ENCODE measurements around the gene HOMER1. TPM values are rescaled to one million over a fixed set of nuclear protein-coding genes. Genes with fewer than 3 reads are reported as not detected.

HOMER1 gene
- total and polyA plus RNA-seq, 2 of the 13 experiments (the other 11 are each of a cell fraction or from before 2014, with no cell fraction given) = 5.3 to 24.8 TPM

- no peak overlapping the region for H3K4me3 ChIP-seq (replicated peaks in 1 of 3; ENCODE audit: insufficient read depth in 1 of 3, low read depth in 2 of 3, low read length in 3 of 3)
- H3K79me2 ChIP-seq (ENCODE audit: insufficient read depth, low read length) = no peaks in the 10 kb centered on the region
- H2AFZ ChIP-seq (ENCODE audit: low read length) = no peak overlapping the region
- H3K27me3 ChIP-seq (ENCODE audit: control insufficient read depth in 1 of 2, insufficient read depth in 2 of 2, low read length in 2 of 2) = no peaks in the 10 kb centered on the region
- peaks cover 0 to 7% of the 10 kb centered on the region in 2 experiments; a peak in 1 of 5 replicates for H3K36me3 ChIP-seq (replicated peaks in 1 of 2; ENCODE audit: control insufficient read depth in 1 of 2, insufficient read depth in 2 of 2, low read length in 2 of 2)
- ChIA-PET CTCF (ENCODE audit: low intra/inter-chr PET ratio, low total read pairs) (no interaction called here), POLR2A (no interaction called here)
- H3K4me1 ChIP-seq (ENCODE audit: insufficient read depth, low read length) = peaks cover 19% of the 10 kb centered on the region
- 87% methylated on average over 2 of the region's 2 CpGs for WGBS (ENCODE audit: low lambda C conversion rate)
- TF ChIP-seq MAZ (IDR thresholded peaks at IDR 0.05; ENCODE audit: borderline replicate concordance, low read depth, low read length) (no peak), MAZ (CRISPR knock-in tag; IDR thresholded peaks at IDR 0.05; ENCODE audit: low read depth) (no peak), ZNF446 (CRISPR knock-in tag; IDR thresholded peaks at IDR 0.05) (no peak), ZNF430 (CRISPR knock-in tag; IDR thresholded peaks at IDR 0.05) (no peak), CSRNP2 (CRISPR knock-in tag; conservative IDR thresholded peaks at IDR 0.05; ENCODE audit: low read depth) (no peak), TCF7 (IDR thresholded peaks at IDR 0.05; ENCODE audit: low read depth) (no peak), RBM39 (IDR thresholded peaks at IDR 0.05; ENCODE audit: low read depth, low read length, poor library complexity, severe bottlenecking) (no peak), MXD4 (CRISPR knock-in tag; IDR thresholded peaks at IDR 0.05) (no peak), ATF2 (CRISPR knock-in tag; IDR thresholded peaks at IDR 0.05) (no peak), ZNF24 (IDR thresholded peaks at IDR 0.05) (no peak), ZBTB42 (CRISPR knock-in tag; IDR thresholded peaks at IDR 0.05) (no peak), CEBPG (CRISPR knock-in tag; IDR thresholded peaks at IDR 0.05) (no peak), ZNF225 (CRISPR knock-in tag; IDR thresholded peaks at IDR 0.05) (no peak)
- TF ChIP-seq, protein P1, sequence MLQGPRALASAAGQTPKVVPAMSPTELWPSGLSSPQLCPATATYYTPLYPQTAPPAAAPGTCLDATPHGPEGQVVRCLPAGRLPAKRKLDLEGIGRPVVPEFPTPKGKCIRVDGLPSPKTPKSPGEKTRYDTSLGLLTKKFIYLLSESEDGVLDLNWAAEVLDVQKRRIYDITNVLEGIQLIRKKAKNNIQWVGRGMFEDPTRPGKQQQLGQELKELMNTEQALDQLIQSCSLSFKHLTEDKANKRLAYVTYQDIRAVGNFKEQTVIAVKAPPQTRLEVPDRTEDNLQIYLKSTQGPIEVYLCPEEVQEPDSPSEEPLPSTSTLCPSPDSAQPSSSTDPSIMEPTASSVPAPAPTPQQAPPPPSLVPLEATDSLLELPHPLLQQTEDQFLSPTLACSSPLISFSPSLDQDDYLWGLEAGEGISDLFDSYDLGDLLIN (CRISPR knock-in tag; IDR thresholded peaks at IDR 0.05; ENCODE audit: borderline replicate concordance) = no peak
- TF ChIP-seq, protein P2, sequence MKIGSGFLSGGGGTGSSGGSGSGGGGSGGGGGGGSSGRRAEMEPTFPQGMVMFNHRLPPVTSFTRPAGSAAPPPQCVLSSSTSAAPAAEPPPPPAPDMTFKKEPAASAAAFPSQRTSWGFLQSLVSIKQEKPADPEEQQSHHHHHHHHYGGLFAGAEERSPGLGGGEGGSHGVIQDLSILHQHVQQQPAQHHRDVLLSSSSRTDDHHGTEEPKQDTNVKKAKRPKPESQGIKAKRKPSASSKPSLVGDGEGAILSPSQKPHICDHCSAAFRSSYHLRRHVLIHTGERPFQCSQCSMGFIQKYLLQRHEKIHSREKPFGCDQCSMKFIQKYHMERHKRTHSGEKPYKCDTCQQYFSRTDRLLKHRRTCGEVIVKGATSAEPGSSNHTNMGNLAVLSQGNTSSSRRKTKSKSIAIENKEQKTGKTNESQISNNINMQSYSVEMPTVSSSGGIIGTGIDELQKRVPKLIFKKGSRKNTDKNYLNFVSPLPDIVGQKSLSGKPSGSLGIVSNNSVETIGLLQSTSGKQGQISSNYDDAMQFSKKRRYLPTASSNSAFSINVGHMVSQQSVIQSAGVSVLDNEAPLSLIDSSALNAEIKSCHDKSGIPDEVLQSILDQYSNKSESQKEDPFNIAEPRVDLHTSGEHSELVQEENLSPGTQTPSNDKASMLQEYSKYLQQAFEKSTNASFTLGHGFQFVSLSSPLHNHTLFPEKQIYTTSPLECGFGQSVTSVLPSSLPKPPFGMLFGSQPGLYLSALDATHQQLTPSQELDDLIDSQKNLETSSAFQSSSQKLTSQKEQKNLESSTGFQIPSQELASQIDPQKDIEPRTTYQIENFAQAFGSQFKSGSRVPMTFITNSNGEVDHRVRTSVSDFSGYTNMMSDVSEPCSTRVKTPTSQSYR (CRISPR knock-in tag; IDR thresholded peaks at IDR 0.05; ENCODE audit: borderline replicate concordance) = no peak
- ATAC-seq (no peak), DNase-seq (ENCODE audit: low spot score) (no peak), FAIRE-seq (no peak)
- no peaks in the 10 kb centered on the region for H4K20me1 ChIP-seq (ENCODE audit: insufficient read depth, low read length)
- BruUV-seq (replicated peaks) = no TSS peak
- no peaks in the 10 kb centered on the region for H3K9me3 ChIP-seq (ENCODE audit: low read length)
- in situ Hi-C loops (cut with HindIII; ENCODE audit: extremely low pct_ligation_motif_present, low pct_unique_long_range_greater_than_20kb) = no loop called here
- intact Hi-C loops (cut with micrococcal nuclease; ENCODE audit: unreplicated experiment) = no loop called here
- no peak overlapping the region for H3K9ac ChIP-seq (ENCODE audit: insufficient read depth, low read depth, low read length)
- no peak overlapping the region for H3K27ac ChIP-seq (ENCODE audit: extremely low read length, insufficient read depth, low read length)
- no peak overlapping the region for H3K4me2 ChIP-seq (ENCODE audit: low read depth, low read length)
Measured at GRCh38 chr5:79416499-79416898, 97.4 kb downstream of the HOMER1 start.
